ENCODE results near the gene PALD1. TPM values are rescaled to one million over a fixed set of nuclear protein-coding genes. Genes with fewer than 3 reads are reported as not detected.

PALD1 gene
- total and polyA plus RNA-seq, 9 donors: 14.0 to 21.3 (median 18.3) TPM

- WGBS (ENCODE audit: insufficient coverage): 81% methylated on average over 7 of the region's 8 CpGs
- peaks cover 14% of the 10 kb centered on the region for H3K27me3 ChIP-seq (ENCODE audit: control insufficient read depth, insufficient read depth, low read length)
Observed at GRCh38 chr10:70472799-70473454, 5.6 kb upstream of the PALD1 start.

GRCh38 chr10:70474780-70475179, 3.8 kb upstream of the PALD1 start:
- H3K4me1 ChIP-seq (ENCODE audit: control insufficient read depth, insufficient read depth, low read length): peaks cover 27% of the 10 kb centered on the region
- H3K27me3 ChIP-seq (ENCODE audit: control insufficient read depth, insufficient read depth, low read length): peaks cover 13% of the 10 kb centered on the region
- no CpG with 5 or more reads among the region's 2 CpGs for WGBS (ENCODE audit: insufficient coverage)
- peak; percentile 66 for DNase-seq
- H3K4me3 ChIP-seq (ENCODE audit: low read length): no peak overlapping the region
- H3K36me3 ChIP-seq (ENCODE audit: control insufficient read depth, insufficient read depth, low read length): no peaks in the 10 kb centered on the region
- H3K9me3 ChIP-seq (replicated peaks; ENCODE audit: control insufficient read depth, low read depth, low read length): no peaks in the 10 kb centered on the region
- H3K27ac ChIP-seq (ENCODE audit: low read length): no peak overlapping the region

More at GRCh38 chr10:70472799-70473454, 5.6 kb upstream of the PALD1 start:
- Histone ChIP-seq H3K9me3 (replicated peaks; ENCODE audit: control insufficient read depth, low read depth, low read length) (no peaks in the 10 kb centered on the region), H3K4me3 (ENCODE audit: low read length) (no peak overlapping the region), H3K4me1 (ENCODE audit: control insufficient read depth, insufficient read depth, low read length) (peaks cover 26% of the 10 kb centered on the region), H3K27ac (ENCODE audit: low read length) (no peak overlapping the region), H3K36me3 (ENCODE audit: control insufficient read depth, insufficient read depth, low read length) (no peaks in the 10 kb centered on the region)
- no peak for DNase-seq

- Histone ChIP-seq H3K9me3 (replicated peaks; ENCODE audit: control insufficient read depth, low read depth, low read length) (no peaks in the 10 kb centered on the region), H3K4me3 (ENCODE audit: low read length) (no peak overlapping the region), H3K27me3 (ENCODE audit: control insufficient read depth, insufficient read depth, low read length) (peaks cover 13% of the 10 kb centered on the region), H3K27ac (ENCODE audit: low read length) (no peak overlapping the region), H3K36me3 (ENCODE audit: control insufficient read depth, insufficient read depth, low read length) (no peaks in the 10 kb centered on the region), H3K4me1 (ENCODE audit: control insufficient read depth, insufficient read depth, low read length) (peaks cover 36% of the 10 kb centered on the region)
- no CpG with 5 or more reads among the region's 8 CpGs for WGBS (ENCODE audit: insufficient coverage)
- DNase-seq: no peak
Observed at GRCh38 chr10:70475661-70476060, 2.9 kb upstream of the PALD1 start.

GRCh38 chr10:70476249-70477035, 2.1 kb upstream of the PALD1 start:
- H3K36me3 ChIP-seq (ENCODE audit: control insufficient read depth, insufficient read depth, low read length): no peaks in the 10 kb centered on the region
- H3K9me3 ChIP-seq (replicated peaks; ENCODE audit: control insufficient read depth, low read depth, low read length): no peaks in the 10 kb centered on the region
- H3K27ac ChIP-seq (ENCODE audit: low read length): no peak overlapping the region
- peaks cover 43% of the 10 kb centered on the region for H3K4me1 ChIP-seq (ENCODE audit: control insufficient read depth, insufficient read depth, low read length)
- 78% methylated on average over 5 of the region's 7 CpGs for WGBS (ENCODE audit: insufficient coverage)
- DNase-seq: no peak
- peaks cover 13% of the 10 kb centered on the region for H3K27me3 ChIP-seq (ENCODE audit: control insufficient read depth, insufficient read depth, low read length)
- H3K4me3 ChIP-seq (ENCODE audit: low read length): no peak overlapping the region

- peaks cover 54% of the 10 kb centered on the region for H3K4me1 ChIP-seq (ENCODE audit: control insufficient read depth, insufficient read depth, low read length)
- H3K36me3 ChIP-seq (ENCODE audit: control insufficient read depth, insufficient read depth, low read length): no peaks in the 10 kb centered on the region
- peak overlapping the region; percentile 17 for H3K27ac ChIP-seq (ENCODE audit: low read length)
- H3K9me3 ChIP-seq (replicated peaks; ENCODE audit: control insufficient read depth, low read depth, low read length): no peaks in the 10 kb centered on the region
- H3K4me3 ChIP-seq (ENCODE audit: low read length): peak overlapping the region; percentile 58
- peaks cover 11% of the 10 kb centered on the region for H3K27me3 ChIP-seq (ENCODE audit: control insufficient read depth, insufficient read depth, low read length)
- DNase-seq: peak; percentile 43
- 0% methylated on average over 8 of the region's 27 CpGs for WGBS (ENCODE audit: insufficient coverage)
Observed at GRCh38 chr10:70477661-70478162, 855 bp upstream of the PALD1 start.

GRCh38 chr10:70479165-70479581, 606 bp downstream of the PALD1 start:
- H3K4me1 ChIP-seq (ENCODE audit: control insufficient read depth, insufficient read depth, low read length): peaks cover 65% of the 10 kb centered on the region
- H3K36me3 ChIP-seq (ENCODE audit: control insufficient read depth, insufficient read depth, low read length): no peaks in the 10 kb centered on the region
- peaks cover 11% of the 10 kb centered on the region for H3K27me3 ChIP-seq (ENCODE audit: control insufficient read depth, insufficient read depth, low read length)
- peak overlapping the region; percentile 62 for H3K27ac ChIP-seq (ENCODE audit: low read length)
- no peak for DNase-seq
- 8% methylated on average over 6 of the region's 11 CpGs for WGBS (ENCODE audit: insufficient coverage)
- H3K4me3 ChIP-seq (ENCODE audit: low read length): peak overlapping the region; percentile 58
- H3K9me3 ChIP-seq (replicated peaks; ENCODE audit: control insufficient read depth, low read depth, low read length): no peaks in the 10 kb centered on the region

GRCh38 chr10:70479626-70480238, 1.2 kb downstream of the PALD1 start:
- WGBS (ENCODE audit: insufficient coverage): 20% methylated on average over 1 of the region's 8 CpGs
- peaks cover 11% of the 10 kb centered on the region for H3K27me3 ChIP-seq (ENCODE audit: control insufficient read depth, insufficient read depth, low read length)

GRCh38 chr10:70480239-70480861, 1.8 kb downstream of the PALD1 start:
- no peak for DNase-seq
- WGBS (ENCODE audit: insufficient coverage): 51% methylated on average over 5 of the region's 9 CpGs
- Histone ChIP-seq H3K27me3 (ENCODE audit: control insufficient read depth, insufficient read depth, low read length) (peaks cover 11% of the 10 kb centered on the region), H3K27ac (ENCODE audit: low read length) (peak overlapping the region; percentile 35), H3K36me3 (ENCODE audit: control insufficient read depth, insufficient read depth, low read length) (no peaks in the 10 kb centered on the region), H3K9me3 (replicated peaks; ENCODE audit: control insufficient read depth, low read depth, low read length) (no peaks in the 10 kb centered on the region), H3K4me1 (ENCODE audit: control insufficient read depth, insufficient read depth, low read length) (peaks cover 59% of the 10 kb centered on the region), H3K4me3 (ENCODE audit: low read length) (peak overlapping the region; percentile 58)

More at GRCh38 chr10:70479626-70480238, 1.2 kb downstream of the PALD1 start:
- H3K4me1 ChIP-seq (ENCODE audit: control insufficient read depth, insufficient read depth, low read length): peaks cover 64% of the 10 kb centered on the region
- H3K4me3 ChIP-seq (ENCODE audit: low read length): peak overlapping the region; percentile 58
- no peaks in the 10 kb centered on the region for H3K36me3 ChIP-seq (ENCODE audit: control insufficient read depth, insufficient read depth, low read length)
- no peak for DNase-seq
- no peaks in the 10 kb centered on the region for H3K9me3 ChIP-seq (replicated peaks; ENCODE audit: control insufficient read depth, low read depth, low read length)
- H3K27ac ChIP-seq (ENCODE audit: low read length): peak overlapping the region; percentile 62

GRCh38 chr10:70481105-70481504, 2.5 kb downstream of the PALD1 start:
- Histone ChIP-seq H3K9me3 (replicated peaks; ENCODE audit: control insufficient read depth, low read depth, low read length) (no peaks in the 10 kb centered on the region), H3K4me3 (ENCODE audit: low read length) (no peak overlapping the region), H3K27ac (ENCODE audit: low read length) (no peak overlapping the region), H3K36me3 (ENCODE audit: control insufficient read depth, insufficient read depth, low read length) (peaks cover 7% of the 10 kb centered on the region), H3K4me1 (ENCODE audit: control insufficient read depth, insufficient read depth, low read length) (peaks cover 56% of the 10 kb centered on the region), H3K27me3 (ENCODE audit: control insufficient read depth, insufficient read depth, low read length) (peaks cover 10% of the 10 kb centered on the region)
- no peak for DNase-seq
- 79% methylated on average over 9 of the region's 9 CpGs for WGBS (ENCODE audit: insufficient coverage)

All from muscle of leg (tissue), 11 donors.